MM.1S (cell line): ENCODE measurements around the gene WSB1.

Source experiments
- DNase-seq: peaks from one replicate; pipeline ENCODE4 v3.0.0-alpha.2; 2015
- H2AFZ ChIP-seq: fragments of 300-600 bp; sonication (generic); 2 replicates; pipeline ENCODE4 v1.6.0; 2016; ENCODE audit warnings: antibody characterized with exemption, low read length
- H3F3A ChIP-seq: fragments of 300-600 bp; sonication (generic); 2 replicates; pipeline ENCODE4 v1.6.1; 2016; ENCODE audit warnings: mild to moderate bottlenecking, antibody characterized with exemption, low read length, moderate library complexity, mixed read lengths; ENCODE audit not compliant: insufficient read depth
- H3K27ac ChIP-seq: fragments of 300-600 bp; sonication (generic); 2 replicates; pipeline ENCODE4 v1.5.1; 2016; ENCODE audit warnings: mild to moderate bottlenecking, low read length
- H3K27me3 ChIP-seq: fragments of 300-600 bp; sonication (generic); replicated peaks from 2 replicates; pipeline ENCODE4 v1.6.0; 2016; ENCODE audit warnings: low read length; ENCODE audit not compliant: insufficient read depth
- H3K36me3 ChIP-seq: fragments of 300-600 bp; sonication (generic); replicated peaks from 2 replicates; pipeline ENCODE4 v1.6.1; 2016; ENCODE audit warnings: mild to moderate bottlenecking, low read length, mixed read lengths; ENCODE audit not compliant: insufficient read depth
- H3K4me1 ChIP-seq: fragments of 300-600 bp; sonication (generic); 2 replicates; pipeline ENCODE4 v1.6.1; 2016; ENCODE audit warnings: low read length, mixed read lengths
- H3K4me2 ChIP-seq: fragments of 300-600 bp; sonication (generic); 2 replicates; pipeline ENCODE4 v1.6.0; 2016; ENCODE audit warnings: low read depth, low read length
- H3K4me3 ChIP-seq: fragments of 300-600 bp; sonication (generic); 2 replicates; pipeline ENCODE4 v1.5.1; 2016; ENCODE audit warnings: low read length, mixed read lengths
- H3K79me2 ChIP-seq: fragments of 300-600 bp; sonication (generic); 2 replicates; pipeline ENCODE4 v1.6.1; 2016; ENCODE audit warnings: mixed run types, low read length, mixed read lengths
- H3K9ac ChIP-seq: fragments of 300-600 bp; sonication (generic); 2 replicates; pipeline ENCODE4 v1.6.1; 2016; ENCODE audit warnings: low read length, mixed read lengths
- H3K9me2 ChIP-seq: fragments of 300-600 bp; sonication (generic); replicated peaks from 2 replicates; pipeline ENCODE4 v1.6.1; 2016; ENCODE audit warnings: mild to moderate bottlenecking, low read length, mixed read lengths; ENCODE audit not compliant: insufficient read depth
- H3K9me3 ChIP-seq: fragments of 300-600 bp; sonication (generic); replicated peaks from 2 replicates; pipeline ENCODE4 v1.6.1; 2016; ENCODE audit warnings: mild to moderate bottlenecking, low read length, mixed read lengths; ENCODE audit not compliant: insufficient read depth
- H4K20me1 ChIP-seq: fragments of 300-600 bp; sonication (generic); 2 replicates; pipeline ENCODE4 v1.6.1; 2016; ENCODE audit warnings: mild to moderate bottlenecking, low read length, moderate library complexity, mixed read lengths; ENCODE audit not compliant: insufficient read depth
- CTCF ChIP-seq: fragments of 300-600 bp; sonication (generic); IDR thresholded peaks from 2 replicates; pipeline ENCODE4 v1.5.1; 2016; ENCODE audit warnings: antibody characterized with exemption, low read length, mixed read lengths
- EZH2 ChIP-seq: fragments of 300-600 bp; sonication (generic); optimal IDR thresholded peaks from 2 replicates; pipeline ENCODE3; 2017; ENCODE audit warnings: low read depth, mild to moderate bottlenecking, antibody characterized with exemption, low read length, mixed read lengths
- EZH2phosphoT487 ChIP-seq: fragments of 300-600 bp; sonication (generic); IDR thresholded peaks from 2 replicates; pipeline ENCODE4 v1.6.1; 2018; ENCODE audit warnings: antibody characterized with exemption, low read length

The WSB1 gene

GRCh38 chr17:27345141-27345904 is 51.4 kb downstream of the WSB1 start:
- no peak overlapping the region for H3K4me2 ChIP-seq
- no peaks in the 10 kb centered on the region for H3K9me2 ChIP-seq
- no peak overlapping the region for H3K4me3 ChIP-seq
- no peaks in the 10 kb centered on the region for H3K36me3 ChIP-seq
- H4K20me1 ChIP-seq = no peaks in the 10 kb centered on the region
- no peaks in the 10 kb centered on the region; the same call in 1 of the 2 replicates for H3K27me3 ChIP-seq
- no peaks in the 10 kb centered on the region for H3K79me2 ChIP-seq
- TF ChIP-seq EZH2 (no peak), EZH2phosphoT487 (no peak), CTCF (no peak)
- no peak overlapping the region for H2AFZ ChIP-seq
- DNase-seq = no peak
- H3K4me1 ChIP-seq = peaks cover under 1% of the 10 kb centered on the region
- no peak overlapping the region for H3K27ac ChIP-seq
- no peaks in the 10 kb centered on the region for H3F3A ChIP-seq
- no peaks in the 10 kb centered on the region for H3K9me3 ChIP-seq
- no peak overlapping the region for H3K9ac ChIP-seq

GRCh38 chr17:27346228-27346899 is 52.5 kb downstream of the WSB1 start:
- H2AFZ ChIP-seq = no peak overlapping the region
- no peaks in the 10 kb centered on the region for H3K9me2 ChIP-seq
- H3K9ac ChIP-seq = no peak overlapping the region
- no peak for DNase-seq
- TF ChIP-seq EZH2phosphoT487 = no peak
- TF ChIP-seq EZH2 = no peak
- no peak for TF ChIP-seq CTCF
- H3K36me3 ChIP-seq = no peaks in the 10 kb centered on the region
- H3K79me2 ChIP-seq = no peaks in the 10 kb centered on the region
- H3K4me1 ChIP-seq = no peaks in the 10 kb centered on the region
- no peaks in the 10 kb centered on the region for H3K9me3 ChIP-seq
- no peak overlapping the region for H3K27ac ChIP-seq
- H4K20me1 ChIP-seq = no peaks in the 10 kb centered on the region
- no peak overlapping the region for H3K4me2 ChIP-seq
- H3F3A ChIP-seq = no peaks in the 10 kb centered on the region
- H3K4me3 ChIP-seq = no peak overlapping the region
- no peaks in the 10 kb centered on the region; the same call in 1 of the 2 replicates for H3K27me3 ChIP-seq

GRCh38 chr17:27348196-27348595 is 54.3 kb downstream of the WSB1 start:
- H3K4me3 ChIP-seq = peak overlapping the region; percentile 51; the same call in 1 of the 2 replicates
- no peak for TF ChIP-seq CTCF
- no peak for TF ChIP-seq EZH2
- TF ChIP-seq EZH2phosphoT487 = no peak

More at GRCh38 chr17:27348196-27348595, 54.3 kb downstream of the WSB1 start:
- Histone ChIP-seq H3K9me3 (no peaks in the 10 kb centered on the region), H4K20me1 (no peaks in the 10 kb centered on the region), H3K79me2 (no peaks in the 10 kb centered on the region), H2AFZ (no peak overlapping the region), H3K9me2 (no peaks in the 10 kb centered on the region), H3K27ac (no peak overlapping the region), H3K9ac (no peak overlapping the region), H3K4me1 (no peaks in the 10 kb centered on the region; the same call in 1 of the 2 replicates), H3K4me2 (peak overlapping the region; percentile 19; the same call in 1 of the 2 replicates), H3K27me3 (no peaks in the 10 kb centered on the region; the same call in 1 of the 2 replicates), H3K36me3 (no peaks in the 10 kb centered on the region), H3F3A (peaks cover 6% of the 10 kb centered on the region; the same call in 1 of the 2 replicates)
- DNase-seq = no peak
